NK-92 treated with Interleukin-12 subunit alpha and Interleukin-12 subunit beta, amount 100 ng/mL, for 24 hours (cell line): ENCODE data around the gene LRRN1.
"Not testable (repeated sequence)": the region's sequence is repeated elsewhere in the genome, so short reads cannot be mapped to it uniquely, and the experiment has no call there.

ENCODE experiments used
- DNase-seq: peaks from one replicate; lab custom pipeline; 2025; lab: John Stamatoyannopoulos, UW

LRRN1 gene

GRCh38 chr3:3813013-3813412 lies 13.8 kb downstream of the LRRN1 start:
- DNase-seq: no peak

DNA sequence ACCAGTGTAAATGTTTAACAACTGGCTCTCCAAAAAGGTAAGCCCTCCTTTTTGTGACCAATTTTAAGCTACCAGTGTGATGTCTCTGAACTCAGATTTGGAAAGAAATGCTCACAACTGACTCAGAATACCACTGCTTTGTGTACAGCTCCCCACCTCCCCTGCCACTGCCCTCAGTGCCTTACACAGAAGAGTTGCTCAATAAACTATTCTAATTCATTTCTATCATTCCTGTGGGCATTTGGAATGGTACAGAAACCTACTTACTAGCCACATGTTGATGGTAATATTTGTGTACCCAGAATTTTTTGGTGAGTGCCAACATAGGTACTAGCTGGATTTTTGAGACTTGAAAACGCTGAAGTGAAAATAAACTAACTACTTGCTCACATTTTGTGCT lies 16.0 kb downstream of the LRRN1 start:
- no peak for DNase-seq

GRCh38 chr3:3816034-3816433 lies 16.8 kb downstream of the LRRN1 start:
- DNase-seq: no peak

DNA sequence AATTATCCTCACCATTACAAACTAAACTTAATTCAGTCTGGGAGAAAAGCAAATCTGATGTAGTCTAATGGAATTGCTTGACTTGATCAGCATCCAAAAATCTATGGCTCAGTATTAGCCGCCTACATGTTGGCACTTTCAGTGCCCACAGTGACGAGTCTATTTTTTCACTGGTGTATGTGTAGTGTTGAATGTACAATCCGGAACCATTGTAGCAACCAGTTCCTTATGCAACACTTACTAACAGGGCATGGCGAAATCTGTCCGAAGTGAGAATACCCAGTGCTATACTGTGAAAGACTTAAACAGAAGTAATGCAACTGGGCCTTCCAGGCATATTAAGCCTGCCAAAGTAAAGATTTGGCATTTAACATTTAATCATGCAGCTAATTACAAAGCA lies 18.6 kb downstream of the LRRN1 start:
- no peak for DNase-seq

DNA sequence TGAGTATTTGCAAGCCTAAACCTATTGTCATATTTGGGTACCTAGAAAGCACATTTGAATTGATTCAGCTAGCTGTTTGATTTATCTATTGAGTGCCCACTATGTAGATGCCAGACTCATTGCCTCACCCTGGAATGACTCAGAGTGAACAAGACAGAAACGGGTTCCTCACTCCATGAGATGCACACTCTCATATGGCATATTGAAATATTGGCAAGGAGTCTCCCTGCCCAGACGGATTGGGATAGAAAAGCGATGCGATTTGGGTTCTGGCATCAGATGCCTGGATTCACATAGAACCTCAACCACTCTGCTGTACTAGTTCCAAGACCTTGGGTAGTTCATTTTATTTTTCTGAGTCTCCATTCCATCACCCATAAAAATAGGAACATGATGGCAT lies 22.5 kb downstream of the LRRN1 start:
- no peak for DNase-seq

DNA sequence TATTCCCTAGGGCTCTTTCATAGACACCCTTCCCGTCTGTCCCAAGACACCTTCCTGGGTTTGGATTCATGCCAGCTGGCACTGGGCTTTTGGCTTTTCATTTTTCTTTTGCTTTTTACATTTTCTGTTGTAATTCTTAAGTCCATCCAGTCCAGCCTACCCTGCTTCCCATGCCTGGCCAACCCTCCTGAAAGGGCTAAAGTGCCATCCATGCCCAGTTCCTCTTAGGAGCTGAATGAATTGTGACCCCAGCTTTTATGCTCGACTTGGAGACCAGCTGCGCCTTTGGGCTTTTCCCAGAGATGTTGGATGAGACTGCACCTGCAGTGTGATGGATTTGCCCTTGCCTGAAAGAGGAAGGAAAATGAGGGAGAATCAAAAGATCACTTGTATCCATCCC lies 25.8 kb downstream of the LRRN1 start:
- DNase-seq: no peak

- DNase-seq: no peak
These were observed 27.3 kb downstream of the LRRN1 start for GRCh38 chr3:3826521-3826920.

DNA sequence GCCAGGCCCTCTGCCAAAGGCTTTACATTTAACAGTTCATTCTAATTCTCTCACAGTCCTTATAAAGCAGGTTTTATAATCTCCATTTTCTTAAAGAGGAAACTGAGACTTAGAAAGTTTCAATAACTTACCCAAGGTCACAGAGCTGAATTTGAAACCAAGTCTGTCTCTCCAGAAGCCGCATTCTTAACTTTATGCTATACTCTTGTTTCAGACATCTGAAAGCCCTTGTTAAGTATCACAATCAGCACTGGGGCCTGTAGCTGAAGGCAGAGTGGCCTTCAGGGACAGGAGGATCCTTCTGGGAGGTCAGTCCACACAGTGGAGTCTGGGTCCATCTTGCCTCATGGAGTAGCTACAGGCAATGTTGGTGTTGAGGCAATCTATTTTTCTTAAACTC lies 27.9 kb downstream of the LRRN1 start:
- DNase-seq: no peak

DNA sequence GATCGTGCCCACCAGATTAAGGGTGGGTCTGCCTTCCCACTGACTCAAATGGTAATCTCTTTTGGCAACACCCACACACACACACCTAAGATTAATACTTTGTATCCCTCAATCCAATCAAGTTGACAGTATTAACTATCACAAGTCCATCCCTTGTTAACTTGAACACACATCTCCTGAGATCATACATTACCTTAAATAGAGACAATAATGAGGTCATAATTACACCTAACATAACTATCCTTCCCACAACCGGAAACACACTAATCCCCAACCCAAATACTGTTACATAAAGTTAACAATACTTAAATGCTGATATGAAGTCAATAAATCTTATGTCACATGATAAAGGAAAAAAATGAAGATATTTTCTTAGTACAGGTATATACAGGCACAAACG lies 29.2 kb downstream of the LRRN1 start:
- not testable (repeated sequence) for DNase-seq

GRCh38 chr3:3836845-3837244 lies 37.6 kb downstream of the LRRN1 start:
- no peak for DNase-seq

- DNase-seq: no peak
These were observed 43.1 kb downstream of the LRRN1 start for GRCh38 chr3:3842356-3842755.

DNA sequence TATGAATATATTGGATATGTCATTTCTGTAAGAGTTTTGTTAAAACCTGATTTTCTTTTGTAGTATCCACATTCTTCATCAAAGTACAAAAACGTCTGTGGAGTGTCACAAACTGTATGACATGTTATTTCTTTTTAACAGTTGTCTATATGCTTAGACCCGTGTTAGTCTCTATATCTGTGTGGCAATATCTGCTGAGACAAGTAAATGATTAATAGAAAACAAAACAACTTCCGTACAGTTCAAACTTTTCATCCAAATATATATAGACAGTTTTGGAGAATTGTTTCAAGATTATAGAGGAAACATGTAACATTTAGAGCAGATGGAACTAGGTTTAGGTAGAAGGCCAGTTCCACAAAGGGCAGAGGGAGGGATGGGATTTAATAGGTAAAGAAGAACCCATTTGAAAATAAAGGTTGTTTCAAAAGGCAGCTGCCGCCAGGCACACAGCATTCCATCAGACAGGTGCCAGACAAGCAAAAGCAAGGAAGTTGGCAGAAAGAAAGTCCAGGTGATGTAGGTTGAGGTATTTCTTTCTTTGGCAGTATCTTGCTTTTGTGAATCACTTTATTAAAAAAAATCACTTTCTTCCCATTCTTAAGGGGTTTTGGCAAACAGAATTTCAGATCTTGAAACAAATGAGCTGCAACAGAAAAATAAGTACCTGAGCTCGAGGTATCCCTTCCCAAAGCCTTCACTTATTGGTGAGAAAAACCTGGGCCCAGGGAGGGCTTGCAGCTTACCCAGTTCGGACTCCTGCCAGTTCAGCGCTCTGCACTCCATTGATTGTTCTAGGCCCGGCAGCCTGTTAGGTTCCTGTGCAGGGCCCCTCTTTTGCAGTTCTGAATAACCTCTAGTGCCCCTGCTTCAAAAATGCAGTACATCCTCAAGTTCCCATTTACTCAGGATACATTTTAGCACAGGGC lies 49.0 kb downstream of the LRRN1 start:
- DNase-seq: no peak

DNA sequence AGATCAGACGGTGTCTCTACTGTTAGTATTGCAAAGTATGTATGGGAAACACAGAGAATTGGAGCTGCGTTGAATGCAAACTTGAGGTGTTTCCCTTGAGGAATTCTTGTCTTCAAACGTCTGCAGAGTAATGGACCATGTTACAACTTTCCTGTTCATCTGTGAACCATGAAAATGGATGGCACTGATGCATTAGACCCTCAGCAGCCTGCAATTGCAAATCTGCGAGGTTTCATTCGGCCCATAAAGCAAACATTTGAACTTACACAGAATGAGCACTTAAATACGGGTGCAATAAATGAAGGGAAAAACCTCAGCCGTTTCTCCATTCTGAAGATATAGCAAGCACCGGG lies 49.7 kb downstream of the LRRN1 start:
- DNase-seq: no peak

DNA sequence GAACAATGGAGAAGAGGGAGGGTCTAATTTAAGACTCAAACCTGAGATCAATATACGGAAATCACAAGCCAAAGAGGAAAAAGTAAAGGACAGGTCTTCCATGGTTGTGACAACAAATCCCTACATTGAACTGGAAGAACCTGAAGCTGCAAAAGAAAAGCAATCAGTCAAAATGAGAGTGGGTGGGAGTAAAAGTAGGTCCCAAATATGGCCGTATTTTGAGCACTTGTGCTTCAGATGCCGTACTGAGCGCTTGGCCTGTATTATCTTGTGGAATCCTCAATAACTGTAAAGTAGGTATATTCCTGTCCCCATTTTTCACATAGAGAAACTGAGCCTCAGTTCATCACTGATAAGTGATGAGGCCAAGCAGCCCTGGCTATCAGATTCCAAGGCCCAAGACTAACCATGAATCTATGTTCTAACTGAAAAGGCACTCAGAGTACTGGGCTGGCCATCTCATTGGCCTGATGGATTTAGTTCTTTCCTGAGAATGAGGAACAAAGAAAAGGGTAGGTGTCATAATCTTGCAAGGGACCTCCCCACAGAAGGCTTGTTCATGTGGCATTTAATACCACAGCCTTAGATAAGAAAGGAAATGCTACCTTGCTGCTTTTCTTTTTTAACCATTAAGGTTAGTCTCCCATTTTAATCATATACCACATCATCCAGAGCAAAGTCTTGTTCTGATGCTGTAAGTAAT lies 52.5 kb downstream of the LRRN1 start:
- no peak for DNase-seq

DNA sequence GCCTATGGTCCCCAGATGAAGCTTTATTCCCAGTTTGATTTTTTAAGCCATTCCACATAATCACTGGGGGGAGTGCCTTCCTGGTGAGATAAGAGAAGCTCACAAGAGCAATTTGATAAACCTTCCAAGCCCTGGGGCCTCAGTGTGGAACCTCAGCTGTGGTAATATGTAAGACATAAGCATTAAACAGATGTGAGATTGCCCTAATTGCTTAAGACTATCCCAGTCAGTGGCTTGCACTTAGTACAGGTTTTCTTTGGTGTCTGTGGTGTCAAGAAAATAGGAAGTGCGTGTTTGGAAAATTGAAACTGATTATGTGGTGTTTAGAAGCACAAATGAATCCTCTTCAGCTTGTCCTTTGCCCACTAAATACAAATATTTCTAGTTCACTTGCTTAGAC lies 54.3 kb downstream of the LRRN1 start:
- no peak for DNase-seq

GRCh38 chr3:3855056-3855455 lies 55.8 kb downstream of the LRRN1 start:
- no peak for DNase-seq

- DNase-seq: no peak
These were observed 61.0 kb downstream of the LRRN1 start for GRCh38 chr3:3860235-3860634.

DNA sequence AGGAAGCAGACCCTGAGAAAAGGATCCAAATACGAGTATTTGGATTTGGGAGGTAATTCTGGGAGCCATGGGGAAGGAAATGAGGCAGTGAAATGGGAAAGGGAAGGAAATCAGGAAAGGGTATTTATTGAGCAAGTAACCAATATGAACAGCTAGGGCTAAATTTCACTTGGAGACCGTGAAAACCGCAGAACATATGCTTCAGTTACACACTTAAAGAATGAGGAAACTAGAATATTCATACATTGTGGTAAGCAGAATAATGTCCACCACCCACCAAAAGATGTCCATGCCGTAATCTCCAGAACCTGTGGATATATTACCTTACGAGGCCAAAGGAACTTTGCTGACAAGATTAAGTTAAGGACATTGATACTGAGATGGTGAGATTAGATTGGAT lies 63.3 kb downstream of the LRRN1 start:
- no peak for DNase-seq

DNA sequence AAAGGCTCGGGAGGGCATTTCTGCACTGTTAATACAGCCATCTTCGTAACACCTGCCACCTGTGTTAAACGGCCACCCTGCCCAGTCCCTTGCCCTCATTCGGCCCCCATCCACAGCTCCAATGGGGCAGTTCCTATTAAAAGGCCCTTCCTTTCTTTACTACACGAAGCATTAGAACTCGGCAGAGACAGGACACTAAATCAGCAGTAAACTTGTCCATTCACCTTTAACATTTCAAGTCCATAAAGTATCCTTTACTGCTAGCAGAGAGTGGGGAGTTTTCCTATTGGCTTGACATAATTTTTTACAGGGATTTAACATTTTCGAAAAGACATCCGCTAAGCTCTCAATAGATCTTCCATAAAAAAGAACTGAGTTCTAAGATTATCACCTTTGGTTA lies 76.3 kb downstream of the LRRN1 start:
- DNase-seq: no peak

GRCh38 chr3:3881050-3881449 lies 81.8 kb downstream of the LRRN1 start:
- DNase-seq: no peak

- DNase-seq: not testable (repeated sequence)
These were observed 88.1 kb downstream of the LRRN1 start for GRCh38 chr3:3887311-3887710.

GRCh38 chr3:3893590-3893989 lies 94.4 kb downstream of the LRRN1 start:
- no peak for DNase-seq
